OCI-LY1 (cell line): Measurements from ENCODE around the gene CROCC.

Experiments
- EZH2 ChIP-seq: fragments of 200-600 bp; sonication (generic), shearing (Covaris generic); IDR thresholded peaks from 2 replicates; pipeline ENCODE4 v1.8.0; 2017; ENCODE audit warnings: borderline replicate concordance, mixed run types, mild to moderate bottlenecking, antibody characterized with exemption, low read length, moderate library complexity, mixed read lengths
- TF ChIP-seq, protein P1 (sequence below): fragments of 200-600 bp; sonication (generic), shearing (Covaris generic); IDR thresholded peaks from 2 replicates; pipeline ENCODE4 v1.5.1; 2017; ENCODE audit warnings: mild to moderate bottlenecking, antibody characterized with exemption, low read length, moderate library complexity, mixed read lengths

DNA sequence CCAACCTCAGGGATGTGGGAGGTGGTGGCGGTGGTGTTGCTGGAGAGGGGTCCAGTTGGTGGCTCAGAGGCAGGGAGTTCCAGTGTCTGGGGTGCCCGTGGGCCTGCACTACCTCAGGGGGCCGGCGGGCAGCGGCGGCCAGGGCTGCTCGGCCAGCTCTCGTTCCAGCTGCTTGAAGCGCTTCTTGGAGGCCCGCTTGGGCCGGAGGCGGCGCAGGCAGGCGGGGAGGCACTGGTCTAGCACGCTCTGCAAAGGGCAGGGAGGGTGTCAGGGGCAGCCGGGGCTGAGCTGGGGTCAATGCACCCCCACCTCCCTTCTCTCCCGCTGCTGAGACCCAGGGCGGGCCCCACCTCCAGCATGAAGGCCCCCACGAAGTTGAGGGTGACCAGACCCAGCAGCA, 64.4 kb downstream of the CROCC start:
- TF ChIP-seq, protein P1, sequence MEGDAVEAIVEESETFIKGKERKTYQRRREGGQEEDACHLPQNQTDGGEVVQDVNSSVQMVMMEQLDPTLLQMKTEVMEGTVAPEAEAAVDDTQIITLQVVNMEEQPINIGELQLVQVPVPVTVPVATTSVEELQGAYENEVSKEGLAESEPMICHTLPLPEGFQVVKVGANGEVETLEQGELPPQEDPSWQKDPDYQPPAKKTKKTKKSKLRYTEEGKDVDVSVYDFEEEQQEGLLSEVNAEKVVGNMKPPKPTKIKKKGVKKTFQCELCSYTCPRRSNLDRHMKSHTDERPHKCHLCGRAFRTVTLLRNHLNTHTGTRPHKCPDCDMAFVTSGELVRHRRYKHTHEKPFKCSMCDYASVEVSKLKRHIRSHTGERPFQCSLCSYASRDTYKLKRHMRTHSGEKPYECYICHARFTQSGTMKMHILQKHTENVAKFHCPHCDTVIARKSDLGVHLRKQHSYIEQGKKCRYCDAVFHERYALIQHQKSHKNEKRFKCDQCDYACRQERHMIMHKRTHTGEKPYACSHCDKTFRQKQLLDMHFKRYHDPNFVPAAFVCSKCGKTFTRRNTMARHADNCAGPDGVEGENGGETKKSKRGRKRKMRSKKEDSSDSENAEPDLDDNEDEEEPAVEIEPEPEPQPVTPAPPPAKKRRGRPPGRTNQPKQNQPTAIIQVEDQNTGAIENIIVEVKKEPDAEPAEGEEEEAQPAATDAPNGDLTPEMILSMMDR: no peak
- no peak for TF ChIP-seq EZH2
